HG02973 (cell line): ENCODE results near the gene GTF2F1.
"Not testable (repeated sequence)": the region's sequence is repeated elsewhere in the genome, so short reads cannot be mapped to it uniquely, and the experiment has no call there.

Experiments
- ATAC-seq: cut with Tn5 transposase; IDR thresholded peaks from one replicate; pipeline ENCODE4 v1.9.1; 2021; ENCODE audit warnings: moderate library complexity; ENCODE audit not compliant: unreplicated experiment

The GTF2F1 gene

GRCh38 chr19:6387372-6387771, 5.6 kb downstream of the GTF2F1 start:
- no peak for ATAC-seq

GRCh38 chr19:6384381-6384780, 8.6 kb downstream of the GTF2F1 start:
- ATAC-seq = no peak

- no peak for ATAC-seq
Measured at GRCh38 chr19:6383188-6383587, 9.8 kb downstream of the GTF2F1 start.

GRCh38 chr19:6381030-6381750, 11.8 kb downstream of the GTF2F1 start:
- no peak for ATAC-seq

- ATAC-seq = no peak
Measured at GRCh38 chr19:6379744-6380143, 13.2 kb downstream of the GTF2F1 start.

GRCh38 chr19:6378486-6378885, 14.5 kb downstream of the GTF2F1 start:
- no peak for ATAC-seq

- no peak for ATAC-seq
Measured at GRCh38 chr19:6378041-6378440, 14.9 kb downstream of the GTF2F1 start.

GRCh38 chr19:6376512-6377190, 16.3 kb downstream of the GTF2F1 start:
- no peak for ATAC-seq

GRCh38 chr19:6375411-6376010, 17.5 kb downstream of the GTF2F1 start, which contains the start of gene PSPN:
Gene PSPN (minus strand): TSS chr19:6375933. CDS start chr19:6375849, 84 bp downstream.
- no peak for ATAC-seq

GRCh38 chr19:6374711-6375410, 18.1 kb downstream of the GTF2F1 start:
- no peak for ATAC-seq

- ATAC-seq = no peak
Measured at GRCh38 chr19:6374161-6374709, 18.7 kb downstream of the GTF2F1 start.

- no peak for ATAC-seq
Measured at GRCh38 chr19:6373813-6374108, 19.2 kb downstream of the GTF2F1 start.

GRCh38 chr19:6373096-6373812, 19.7 kb downstream of the GTF2F1 start:
- peak; percentile 55 for ATAC-seq

GRCh38 chr19:6372594-6373095, 20.3 kb downstream of the GTF2F1 start, which contains the start of gene ALKBH7:
Gene ALKBH7 (plus strand): TSS chr19:6372794. CDS start chr19:6372821, 27 bp downstream.
- peak; percentile 60 for ATAC-seq

GRCh38 chr19:6364353-6364752, 28.6 kb downstream of the GTF2F1 start:
- ATAC-seq = no peak

GRCh38 chr19:6362351-6362801, 30.6 kb downstream of the GTF2F1 start:
- no peak for ATAC-seq

- ATAC-seq = no peak
Measured at GRCh38 chr19:6362027-6362350, 31.0 kb downstream of the GTF2F1 start.

- ATAC-seq = not testable (repeated sequence)
Measured at GRCh38 chr19:6360857-6361216, 32.1 kb downstream of the GTF2F1 start.

- ATAC-seq = not testable (repeated sequence)
Measured at GRCh38 chr19:6360445-6360844, 32.5 kb downstream of the GTF2F1 start.

- no peak for ATAC-seq
Measured at GRCh38 chr19:6359568-6360341, 33.2 kb downstream of the GTF2F1 start.
